ENCODE measurements around the gene TRAM2.

DNA sequence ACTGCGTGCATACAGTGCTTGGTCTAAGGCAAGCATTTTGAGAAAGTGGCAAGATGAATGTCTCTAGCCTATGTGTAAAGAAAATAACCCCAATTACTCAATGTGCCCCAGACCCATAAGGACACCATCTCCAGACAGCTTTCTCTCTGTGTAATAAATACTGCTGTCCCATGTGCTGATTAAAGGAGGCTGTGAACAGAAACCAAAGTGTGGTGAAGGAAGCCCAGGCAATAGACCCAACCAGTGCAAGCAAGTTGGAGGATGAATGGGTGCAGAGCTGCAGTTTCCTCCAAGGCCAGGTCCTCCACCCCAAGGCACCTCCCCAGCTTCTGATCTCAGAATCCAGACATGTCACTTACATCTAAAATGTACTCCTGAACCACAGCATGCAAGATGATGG lies 60.6 kb downstream of the TRAM2 start:
- TF ChIP-seq GATA2 (IDR thresholded peaks at IDR 0.05; ENCODE audit: low read depth, low read length) (no peak), GATA3 (IDR thresholded peaks at IDR 0.05; ENCODE audit: low read depth, low read length) (no peak)

Data from SH-SY5Y (cell line).